Mesothelial cell of epicardium (in vitro differentiated cells): Measurements from ENCODE around the gene OR9A2. TPM values are rescaled to one million over a fixed set of nuclear protein-coding genes. Genes with fewer than 3 reads are reported as not detected.

ENCODE experiments used
- total RNA-seq: library from RNA; stranded (reverse); gene quantifications from 3 replicates; pipeline ENCODE4 v1.2.1, GENCODE V29; 2021

Gene OR9A2
- total RNA-seq, 1 donor from 2014 or later: 0.42 TPM

Other genes starting within 250 kb of the OR9A2 start
- gene EPHB6, start 172.1 kb downstream of the OR9A2 start, total RNA-seq: 28.0 to 30.9 TPM (median 28.9 TPM) in 3 replicates
- 4.2 to 5.7 TPM (median 5.6 TPM) in 3 replicates for gene TRPV6, start 141.4 kb downstream of the OR9A2 start, total RNA-seq
- gene TRPV5, start 93.4 kb downstream of the OR9A2 start, total RNA-seq: 0.18 to 0.56 TPM (median 0.29 TPM) in 3 replicates
- not detected in 3 replicates for gene LLCFC1, start 87.6 kb downstream of the OR9A2 start, total RNA-seq
- 1.9 to 4.2 TPM (median 2.3 TPM) in 3 replicates for gene KEL, start 64.8 kb downstream of the OR9A2 start, total RNA-seq
- not detected in 3 replicates for gene OR6V1, start 25.2 kb upstream of the OR9A2 start, total RNA-seq
- gene PIP, start 104.9 kb upstream of the OR9A2 start, total RNA-seq: not detected in 3 replicates
- gene TAS2R39, start 156.3 kb upstream of the OR9A2 start, total RNA-seq: not detected in 3 replicates
- not detected in 3 replicates for gene TAS2R40, start 194.9 kb upstream of the OR9A2 start, total RNA-seq
- 86.7 to 98.8 TPM (median 92.8 TPM) in 3 replicates for gene GSTK1, start 236.3 kb upstream of the OR9A2 start, total RNA-seq